HepG2 (cell line): ENCODE measurements around the gene RAB3GAP1. TPM values are rescaled to one million over a fixed set of nuclear protein-coding genes. Genes with fewer than 3 reads are reported as not detected.

Experiments
- ATAC-seq: fragments of 200-7000 bp; cut with Tn5 transposase; 3 replicates; pipeline ENCODE4 v1.9.1; 2020; ENCODE audit warnings: mild to moderate bottlenecking, moderate library complexity
- BruUV-seq: library from RNA; stranded (reverse); fragments of 400-500 nt; replicated peaks from 2 replicates; lab custom pipeline; 2021; lab: Mats Ljungman, UMichigan
- CTCF ChIA-PET: fragments of 300-600 bp; formaldehyde crosslinking; extraction: SDS; loops from one replicate; lab custom pipeline; 2021; ENCODE audit warnings: low total read pairs, inconsistent platforms, low intra/inter-chr PET ratio; lab: Yijun Ruan, JAX
- POLR2A ChIA-PET: fragments of 350-600 bp; sonication (Branson Sonifier 250); formaldehyde crosslinking; loops from one replicate; lab custom pipeline; 2020; ENCODE audit warnings: antibody characterized with exemption, inconsistent platforms; lab: Yijun Ruan, JAX
- DNase-seq: peaks from one replicate; pipeline ENCODE4 v3.0.0-alpha.2; 2015; ENCODE audit warnings: low spot score
- FAIRE-seq: peaks from 3 replicates; lab custom pipeline; 2011; peaks lifted over from hg19 to GRCh38; lab: Jason Lieb, UNC
- H2AFZ ChIP-seq: one replicate; pipeline ENCODE4 v1.6.1; 2011; ENCODE audit warnings: low read length, inconsistent platforms
- H3K27ac ChIP-seq: fragments of 300-600 bp; 3 replicates; pipeline ENCODE4 v1.8.0; 2011; ENCODE audit warnings: mixed run types, mild to moderate bottlenecking, mixed read lengths, low read length, inconsistent platforms; ENCODE audit not compliant: insufficient read depth; ENCODE audit errors: extremely low read length
- H3K27me3 ChIP-seq, 2 experiments: fragments of 200-600 bp in 1 of 2; 2 replicates in 1 of 2; 3 replicates in 1 of 2; pipeline versions ENCODE4 v1.6.0 to v1.8.0; 2011; ENCODE audit warnings: low read length in 2 of 2, mild to moderate bottlenecking in 2 of 2, moderate library complexity in 2 of 2, inconsistent platforms in 1 of 2; ENCODE audit not compliant: insufficient read depth in 2 of 2, control insufficient read depth in 1 of 2
- H3K36me3 ChIP-seq, 2 experiments: fragments of 200-600 bp in 1 of 2; replicated peaks in 1 of 2; 2 replicates in 1 of 2; 3 replicates in 1 of 2; pipeline versions ENCODE4 v1.5.1 to v1.8.0; 2011; ENCODE audit warnings: low read length in 2 of 2, inconsistent platforms in 1 of 2; ENCODE audit not compliant: insufficient read depth in 2 of 2, control insufficient read depth in 1 of 2
- H3K4me1 ChIP-seq: 2 replicates; pipeline ENCODE4 v1.5.1; 2012; ENCODE audit warnings: low read length, inconsistent platforms; ENCODE audit not compliant: insufficient read depth
- H3K4me2 ChIP-seq: 2 replicates; pipeline ENCODE4 v1.6.0; 2011; ENCODE audit warnings: low read depth, low read length, inconsistent platforms
- H3K4me3 ChIP-seq, 3 experiments: fragments of 200-600 bp in 1 of 3; sonication (generic), shearing (Covaris generic) in 1 of 3; replicated peaks in 1 of 3; 2 replicates each; pipeline ENCODE4 v1.5.1; 2011 to 2016; ENCODE audit warnings: low read length in 3 of 3, inconsistent platforms in 2 of 3, low read depth in 2 of 3, mild to moderate bottlenecking in 2 of 3, control low read depth in 1 of 3, mixed read lengths in 1 of 3; ENCODE audit not compliant: insufficient read depth in 1 of 3
- H3K79me2 ChIP-seq: one replicate; pipeline ENCODE4 v1.6.1; 2011; ENCODE audit warnings: low read length, inconsistent platforms; ENCODE audit not compliant: insufficient read depth
- H3K9ac ChIP-seq: 2 replicates; pipeline ENCODE4 v1.6.0; 2011; ENCODE audit warnings: mild to moderate bottlenecking, low read depth, low read length, inconsistent platforms; ENCODE audit not compliant: insufficient read depth
- H3K9me3 ChIP-seq: 2 replicates; pipeline ENCODE4 v1.5.1; 2012; ENCODE audit warnings: mild to moderate bottlenecking, low read length
- H4K20me1 ChIP-seq: 2 replicates; pipeline ENCODE4 v1.6.0; 2011; ENCODE audit warnings: inconsistent platforms, mild to moderate bottlenecking, low read length, moderate library complexity; ENCODE audit not compliant: insufficient read depth
- BORCS8-MEF2B ChIP-seq: sonication (generic); formaldehyde crosslinking; IDR thresholded peaks from 2 replicates; pipeline ENCODE4 v1.8.0; 2022; ENCODE audit warnings: mild to moderate bottlenecking, missing genetic modification reagents
- HBP1 ChIP-seq: IDR thresholded peaks from 2 replicates; pipeline ENCODE4 v1.6.1; 2016; ENCODE audit warnings: low read depth, control low read depth
- NCOA2 ChIP-seq: sonication (generic); formaldehyde crosslinking; IDR thresholded peaks from 2 replicates; pipeline ENCODE4 v1.8.0; 2022; ENCODE audit warnings: inconsistent platforms
- ONECUT2 ChIP-seq: sonication (generic); formaldehyde crosslinking; IDR thresholded peaks from 2 replicates; pipeline ENCODE4 v1.4.0; 2020; ENCODE audit warnings: missing genetic modification reagents
- RFX3 ChIP-seq: IDR thresholded peaks from 2 replicates; pipeline ENCODE4 v1.6.1; 2016; ENCODE audit warnings: missing biosample characterization, missing genetic modification reagents
- SOX13 ChIP-seq, 3 experiments: fragments of 450-650 bp in 1 of 3; sonication (generic) in 1 of 3; formaldehyde crosslinking in 1 of 3; IDR thresholded peaks in 2 of 3; conservative IDR thresholded peaks in 1 of 3; 2 replicates each; pipeline versions ENCODE4 v1.5.0 to v1.6.1; 2016 to 2020; ENCODE audit warnings: antibody characterized with exemption in 1 of 3, mild to moderate bottlenecking in 1 of 3, missing compliant biosample characterization in 1 of 3, missing genetic modification reagents in 1 of 3, moderate library complexity in 1 of 3
- SP5 ChIP-seq: IDR thresholded peaks from 2 replicates; pipeline ENCODE4 v1.6.1; 2016; ENCODE audit warnings: low read depth, borderline replicate concordance
- YEATS4 ChIP-seq: sonication (generic); formaldehyde crosslinking; IDR thresholded peaks from 2 replicates; pipeline ENCODE4 v1.4.0; 2020; ENCODE audit warnings: missing genetic modification reagents, borderline replicate concordance
- ZNF20 ChIP-seq: sonication (generic); formaldehyde crosslinking; IDR thresholded peaks from 2 replicates; pipeline ENCODE4 v1.4.0; 2020; ENCODE audit warnings: mild to moderate bottlenecking, moderate library complexity, missing genetic modification reagents
- ZNF563 ChIP-seq: sonication (generic); formaldehyde crosslinking; IDR thresholded peaks from 2 replicates; pipeline ENCODE4 v1.8.0; 2022; ENCODE audit warnings: mild to moderate bottlenecking, moderate library complexity, missing genetic modification reagents
- ZNF781 ChIP-seq: sonication (generic); formaldehyde crosslinking; IDR thresholded peaks from 2 replicates; pipeline ENCODE4 v1.5.1; 2020; ENCODE audit warnings: borderline replicate concordance, mild to moderate bottlenecking, missing genetic modification reagents; ENCODE audit errors: not compliant biosample characterization
- WGBS: methylation state at CpG from one replicate; pipeline ENCODE4 v1.1.6; 2017; ENCODE audit warnings: low lambda C conversion rate; 5-methylcytosine and 5-hydroxymethylcytosine counted together
- in situ Hi-C: cut with HindIII; loops from 2 replicates; pipeline ENCODE4 v1.10.0; 2017; ENCODE audit warnings: low pct_unique_long_range_greater_than_20kb; ENCODE audit not compliant: extremely low pct_ligation_motif_present
- intact Hi-C: fragments of 100-400 bp; cut with micrococcal nuclease; formaldehyde crosslinking; loops from one replicate; pipeline ENCODE4 v1.10.0; 2022; ENCODE audit not compliant: unreplicated experiment
- polyA plus RNA-seq, 8 experiments: library from polyadenylated mRNA; depleted of rRNA in 3 of 8; stranded (reverse) in 7 of 8; unstranded in 1 of 8; fragments of >200 nt; fragmentation: Illumina TruSeq in 4 of 8; extraction: Trizol in 4 of 8; gene quantifications; 2 replicates each; pipeline versions ENCODE4 v1.2.1 to v1.2.3, GENCODE V29; 2011 to 2016; ENCODE audit warnings: low read depth in 4 of 8, missing spikeins in 1 of 8, mixed read lengths in 1 of 8; ENCODE audit not compliant: insufficient read depth in 1 of 8
- total RNA-seq, 5 experiments: library from RNA; depleted of rRNA; stranded (reverse); fragments of >200 nt; fragmentation: Illumina TruSeq; extraction: Trizol; gene quantifications; 2 replicates each; pipeline ENCODE4 v1.2.3, GENCODE V29; 2016; ENCODE audit warnings: low read depth in 1 of 5
- TF ChIP-seq, protein P1 (sequence below): sonication (generic); formaldehyde crosslinking; IDR thresholded peaks from 2 replicates; pipeline ENCODE4 v1.5.0; 2020; ENCODE audit warnings: missing genetic modification reagents, mild to moderate bottlenecking, borderline replicate concordance
- TF ChIP-seq, protein P2 (sequence below): sonication (generic); formaldehyde crosslinking; IDR thresholded peaks from 2 replicates; pipeline ENCODE4 v1.4.0; 2020; ENCODE audit warnings: mild to moderate bottlenecking, missing genetic modification reagents

Gene RAB3GAP1
- total and polyA plus RNA-seq, 2 of the 13 experiments (the other 11 are each of a cell fraction or from before 2014, with no cell fraction given): 15.2 to 48.8 TPM

DNA sequence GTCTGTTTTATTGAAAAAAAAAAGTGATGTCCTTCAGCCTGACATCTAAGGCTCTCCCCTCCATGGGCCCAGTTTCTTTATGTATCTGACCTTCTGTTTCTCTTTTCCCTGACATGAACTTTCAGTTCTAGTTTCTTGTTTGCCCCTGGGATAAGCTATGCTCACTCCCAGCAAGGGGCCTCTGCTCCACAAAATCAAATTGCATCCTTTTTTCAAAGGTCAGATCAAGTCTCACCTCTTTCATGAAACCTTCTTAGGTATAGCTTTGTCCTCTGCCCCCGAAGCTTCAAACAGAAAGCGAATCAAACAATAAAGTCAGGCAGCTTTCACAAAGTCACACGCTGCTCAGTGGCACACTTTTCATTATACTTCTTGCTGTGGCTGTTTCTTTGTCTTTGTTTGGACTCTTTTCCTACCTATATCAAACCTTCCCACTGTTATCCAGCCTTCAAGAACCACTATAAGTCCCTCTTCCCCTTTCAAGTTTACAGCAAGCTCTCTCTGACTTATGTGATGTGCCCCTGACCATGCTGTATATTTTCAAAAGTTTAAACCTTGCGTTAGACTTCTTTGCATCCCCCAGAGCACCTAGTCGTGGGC is 28.1 kb upstream of the RAB3GAP1 start:
- CTCF ChIA-PET: no interaction called here
- Histone ChIP-seq H3K4me3 (no peak overlapping the region), H4K20me1 (no peaks in the 10 kb centered on the region), H3K9ac (no peak overlapping the region), H3K79me2 (no peaks in the 10 kb centered on the region), H3K9me3 (no peaks in the 10 kb centered on the region), H3K4me2 (peak overlapping the region; percentile 36; the same call in 1 of the 2 replicates), H3K4me1 (0 out of 2 replicates have a peak, but pooled peaks cover 7% of the 10 kb centered on the region), H3K27me3 (no peaks in the 10 kb centered on the region), H2AFZ (peak overlapping the region; percentile 42), H3K27ac (no peak overlapping the region), H3K36me3 (no peaks in the 10 kb centered on the region)
- FAIRE-seq: no peak
- peak; percentile 34; the same call in 2 of the 3 replicates for ATAC-seq
- intact Hi-C loops (no loop called here), in situ Hi-C loops (no loop called here)
- BruUV-seq: no TSS peak
- POLR2A ChIA-PET: no interaction called here
- 18% methylated on average over 5 of the region's 5 CpGs for WGBS
- DNase-seq: no peak
- TF ChIP-seq ZNF781 (CRISPR knock-in tag) (no peak), RFX3 (no peak), ZNF20 (no peak), ZNF563 (CRISPR knock-in tag) (no peak)
- TF ChIP-seq, protein P1, sequence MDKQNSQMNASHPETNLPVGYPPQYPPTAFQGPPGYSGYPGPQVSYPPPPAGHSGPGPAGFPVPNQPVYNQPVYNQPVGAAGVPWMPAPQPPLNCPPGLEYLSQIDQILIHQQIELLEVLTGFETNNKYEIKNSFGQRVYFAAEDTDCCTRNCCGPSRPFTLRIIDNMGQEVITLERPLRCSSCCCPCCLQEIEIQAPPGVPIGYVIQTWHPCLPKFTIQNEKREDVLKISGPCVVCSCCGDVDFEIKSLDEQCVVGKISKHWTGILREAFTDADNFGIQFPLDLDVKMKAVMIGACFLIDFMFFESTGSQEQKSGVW (CRISPR knock-in tag): no peak

GRCh38 chr2:135029481-135030134 is 22.5 kb upstream of the RAB3GAP1 start:
- Histone ChIP-seq H3K4me1 (no peaks in the 10 kb centered on the region), H4K20me1 (no peaks in the 10 kb centered on the region), H3K9me3 (no peaks in the 10 kb centered on the region), H3K79me2 (no peaks in the 10 kb centered on the region), H3K4me2 (no peak overlapping the region), H2AFZ (no peak overlapping the region), H3K4me3 (no peak overlapping the region), H3K36me3 (no peaks in the 10 kb centered on the region), H3K27ac (no peak overlapping the region), H3K27me3 (no peaks in the 10 kb centered on the region), H3K9ac (no peak overlapping the region)
- in situ Hi-C loops: no loop called here
- FAIRE-seq (no peak), ATAC-seq (peak; percentile 57; the same call in 2 of the 3 replicates), DNase-seq (no peak)
- WGBS: 11% methylated on average over 2 of the region's 2 CpGs
- intact Hi-C loops: no loop called here
- POLR2A ChIA-PET: no interaction called here
- BruUV-seq: no TSS peak
- CTCF ChIA-PET: no interaction called here
- TF ChIP-seq NCOA2 (CRISPR knock-in tag) (peak; percentile 39; the same call in 1 of the 2 replicates), SOX13 (IDR thresholded peaks at IDR 0.05) (no peak), SOX13 (CRISPR knock-in tag; conservative IDR thresholded peaks at IDR 0.05 in 1 of 2, IDR thresholded peaks at IDR 0.05 in 1 of 2) (0 out of 4 replicates have a peak, but pooled peaks of 1 of the 2 experiments have one; percentile 19), BORCS8-MEF2B (CRISPR knock-in tag) (no peak), SP5 (CRISPR knock-in tag) (no peak), ONECUT2 (peak; percentile 68; the same call in 1 of the 2 replicates), YEATS4 (CRISPR knock-in tag) (no peak), HBP1 (CRISPR knock-in tag) (no peak)
- TF ChIP-seq, protein P2, sequence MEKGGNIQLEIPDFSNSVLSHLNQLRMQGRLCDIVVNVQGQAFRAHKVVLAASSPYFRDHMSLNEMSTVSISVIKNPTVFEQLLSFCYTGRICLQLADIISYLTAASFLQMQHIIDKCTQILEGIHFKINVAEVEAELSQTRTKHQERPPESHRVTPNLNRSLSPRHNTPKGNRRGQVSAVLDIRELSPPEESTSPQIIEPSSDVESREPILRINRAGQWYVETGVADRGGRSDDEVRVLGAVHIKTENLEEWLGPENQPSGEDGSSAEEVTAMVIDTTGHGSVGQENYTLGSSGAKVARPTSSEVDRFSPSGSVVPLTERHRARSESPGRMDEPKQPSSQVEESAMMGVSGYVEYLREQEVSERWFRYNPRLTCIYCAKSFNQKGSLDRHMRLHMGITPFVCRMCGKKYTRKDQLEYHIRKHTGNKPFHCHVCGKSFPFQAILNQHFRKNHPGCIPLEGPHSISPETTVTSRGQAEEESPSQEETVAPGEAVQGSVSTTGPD (CRISPR knock-in tag): 0 out of 2 replicates have a peak, but pooled peaks have one; percentile 32
